NCI-H345 treated with DMSO at 0.1 percent for 48 hours (cell line): ENCODE results near the gene ULBP1.
"Not testable (repeated sequence)": the region's sequence is repeated elsewhere in the genome, so short reads cannot be mapped to it uniquely, and the experiment has no call there.

Experiments used
- DNase-seq: peaks from one replicate; lab custom pipeline; 2025; ENCODE audit not compliant: unreplicated experiment; lab: John Stamatoyannopoulos, UW

Gene ULBP1

DNA sequence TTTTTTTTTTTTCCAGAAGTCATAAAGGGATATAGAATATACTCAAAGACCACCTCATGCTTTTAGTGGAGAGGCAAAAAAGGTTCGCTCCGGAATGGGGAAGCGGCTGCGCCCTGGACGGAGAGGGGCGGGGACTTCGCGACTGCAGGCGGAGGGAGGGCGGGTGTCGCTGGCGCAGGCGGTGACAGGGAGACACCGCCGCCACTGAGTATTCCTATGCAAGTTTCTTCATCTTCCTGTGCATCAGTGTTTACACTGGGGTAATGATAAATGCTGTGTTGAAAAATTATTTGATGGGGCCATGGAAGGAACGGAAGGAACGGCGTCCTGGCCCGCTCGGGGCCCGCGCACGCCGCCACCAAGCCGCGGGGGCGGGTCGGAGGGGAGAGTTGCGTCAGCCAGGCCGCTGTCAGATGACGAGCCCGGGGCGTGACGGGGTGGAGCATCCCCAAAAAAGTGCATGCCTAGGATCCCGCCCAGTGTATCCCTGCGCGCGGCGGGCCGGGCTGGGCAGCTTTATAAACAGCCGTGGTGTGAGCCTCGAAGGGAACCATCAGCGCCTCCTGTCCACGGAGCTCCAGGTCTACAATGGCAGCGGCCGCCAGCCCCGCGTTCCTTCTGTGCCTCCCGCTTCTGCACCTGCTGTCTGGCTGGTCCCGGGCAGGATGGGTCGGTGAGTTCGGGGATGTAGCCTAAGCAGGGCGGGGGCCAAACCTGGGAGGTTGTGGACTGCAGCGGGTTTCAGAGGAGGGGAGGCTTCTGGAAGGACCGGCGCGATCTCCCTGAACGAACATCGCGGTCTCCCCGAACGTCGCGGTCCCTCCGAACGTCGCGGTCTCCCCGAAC is at the start of gene ULBP1:
TSS of gene ULBP1 (plus strand) at position 482 of the 846 bp plus-strand sequence. CDS start at position 589, 107 bp downstream.
- DNase-seq = peak; percentile 80

DNA sequence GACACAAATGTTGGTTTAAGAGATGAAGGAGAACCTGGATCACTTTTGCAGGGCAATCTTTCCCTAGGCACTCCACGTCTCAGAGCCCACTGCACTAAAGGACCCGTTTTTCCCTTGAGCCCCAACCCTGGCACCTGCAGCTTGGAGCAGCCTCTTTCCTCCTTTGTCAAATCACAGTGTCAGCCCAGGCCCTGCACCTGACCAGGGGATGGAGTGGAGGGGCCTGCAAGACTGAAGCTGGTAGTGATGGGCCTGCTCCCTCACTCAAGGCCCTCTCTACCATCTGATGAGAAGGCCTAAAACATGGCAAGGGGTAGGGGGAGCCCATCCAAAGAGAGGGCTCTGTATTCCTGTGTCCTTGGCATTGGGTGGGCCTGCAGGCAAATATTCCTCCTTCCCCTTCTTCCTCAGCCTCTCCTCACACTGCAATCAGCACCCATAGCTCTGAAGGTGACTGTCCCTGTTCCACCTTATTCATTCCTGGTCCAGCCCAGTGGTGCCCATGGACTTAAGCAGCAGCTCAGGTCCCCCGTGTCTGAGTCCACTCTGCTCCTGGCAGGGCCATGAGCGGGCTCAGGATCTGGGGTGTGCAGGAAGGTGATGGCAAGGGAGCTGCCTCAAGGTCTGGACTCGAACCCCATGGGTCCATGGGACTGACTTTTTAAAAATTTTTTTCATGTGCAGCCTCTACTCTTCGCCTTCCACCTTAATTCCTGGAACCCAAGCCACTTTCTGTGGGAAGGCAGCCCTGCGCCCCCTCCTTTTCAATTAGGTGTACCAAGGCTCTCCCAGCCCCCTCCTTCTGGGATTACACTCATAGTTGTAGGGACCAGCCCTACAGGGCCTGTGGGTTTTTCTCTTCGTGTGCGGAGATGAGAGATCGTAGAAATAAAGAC is 47.5 kb upstream of the ULBP1 start:
- no peak for DNase-seq

DNA sequence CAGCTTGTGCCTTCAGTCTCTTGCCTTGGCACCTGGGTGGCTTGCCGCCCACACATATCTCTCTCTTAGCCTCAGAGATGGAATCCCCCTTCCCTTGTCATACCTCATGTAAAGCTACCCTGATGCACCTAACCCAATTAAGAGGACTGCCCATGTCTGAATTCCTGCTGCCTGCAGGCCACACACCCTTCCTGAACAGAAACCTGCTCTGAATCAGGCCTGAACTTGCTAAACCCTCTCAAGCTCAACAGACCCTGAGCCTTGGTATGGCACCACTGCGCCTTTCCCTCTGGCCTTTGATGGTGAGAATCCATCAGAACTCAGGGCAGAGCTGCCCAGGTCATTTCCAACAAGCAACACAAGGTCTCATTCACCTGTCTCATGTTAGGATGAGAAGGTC is 46.1 kb upstream of the ULBP1 start:
- DNase-seq = no peak

- no peak for DNase-seq
Measured at GRCh38 chr6:149918151-149918905, 45.4 kb upstream of the ULBP1 start.

DNA sequence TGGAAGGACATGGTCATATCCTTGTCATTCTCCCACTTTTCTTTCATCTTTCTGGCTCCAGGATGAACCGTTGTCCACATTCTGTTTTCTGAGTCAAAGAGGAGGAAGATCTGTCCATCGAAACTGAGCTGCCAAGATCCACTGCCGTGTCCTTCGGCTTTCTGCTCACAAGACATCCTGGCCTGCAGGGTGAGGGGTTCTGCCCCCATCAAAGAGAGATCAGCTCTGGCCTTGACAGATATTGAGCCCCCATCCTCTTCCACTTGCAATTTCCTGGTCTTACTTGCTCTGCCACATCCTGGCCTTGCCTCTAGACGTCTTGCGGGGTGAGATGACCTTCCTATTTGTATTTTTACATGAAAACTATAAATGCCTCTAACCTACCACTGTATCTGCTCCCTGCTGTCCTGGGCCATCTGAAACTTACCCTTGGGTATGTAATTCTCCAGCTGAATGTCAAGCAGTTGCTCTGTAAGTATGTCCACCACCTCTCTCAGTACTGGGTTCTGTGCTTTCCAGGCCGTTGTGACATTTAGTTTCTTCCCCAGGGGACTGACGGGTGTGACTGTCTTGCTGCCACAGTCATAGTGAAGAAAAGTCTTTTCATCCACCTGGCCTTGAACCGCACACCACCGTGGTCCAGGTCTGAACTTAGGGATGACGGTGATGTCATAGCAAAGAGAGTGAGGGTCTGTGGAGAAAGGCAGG is 44.5 kb upstream of the ULBP1 start:
- not testable (repeated sequence) for DNase-seq

DNA sequence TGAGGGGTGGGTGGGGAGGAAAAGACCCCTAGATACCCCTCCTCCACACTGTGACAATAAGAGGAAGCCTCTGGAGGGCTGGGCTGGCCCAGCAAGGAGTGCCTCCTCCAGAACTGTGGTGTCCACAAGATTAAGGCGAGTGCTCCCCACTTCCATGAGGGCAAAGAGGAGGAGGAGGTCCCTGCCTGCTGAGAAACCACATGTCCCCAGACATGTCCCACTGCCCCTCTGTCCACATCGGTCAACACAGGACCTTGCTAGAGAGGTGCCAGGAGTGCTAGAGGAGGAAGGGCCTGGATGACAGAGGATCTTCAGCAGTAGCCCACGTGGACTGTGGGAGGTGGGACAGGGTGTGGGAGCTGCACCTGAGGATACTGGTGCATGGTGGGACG is 43.9 kb upstream of the ULBP1 start:
- no peak for DNase-seq

GRCh38 chr6:149921361-149921760 is 42.4 kb upstream of the ULBP1 start:
- no peak for DNase-seq

GRCh38 chr6:149922091-149922490 is 41.7 kb upstream of the ULBP1 start:
- not testable (repeated sequence) for DNase-seq

DNA sequence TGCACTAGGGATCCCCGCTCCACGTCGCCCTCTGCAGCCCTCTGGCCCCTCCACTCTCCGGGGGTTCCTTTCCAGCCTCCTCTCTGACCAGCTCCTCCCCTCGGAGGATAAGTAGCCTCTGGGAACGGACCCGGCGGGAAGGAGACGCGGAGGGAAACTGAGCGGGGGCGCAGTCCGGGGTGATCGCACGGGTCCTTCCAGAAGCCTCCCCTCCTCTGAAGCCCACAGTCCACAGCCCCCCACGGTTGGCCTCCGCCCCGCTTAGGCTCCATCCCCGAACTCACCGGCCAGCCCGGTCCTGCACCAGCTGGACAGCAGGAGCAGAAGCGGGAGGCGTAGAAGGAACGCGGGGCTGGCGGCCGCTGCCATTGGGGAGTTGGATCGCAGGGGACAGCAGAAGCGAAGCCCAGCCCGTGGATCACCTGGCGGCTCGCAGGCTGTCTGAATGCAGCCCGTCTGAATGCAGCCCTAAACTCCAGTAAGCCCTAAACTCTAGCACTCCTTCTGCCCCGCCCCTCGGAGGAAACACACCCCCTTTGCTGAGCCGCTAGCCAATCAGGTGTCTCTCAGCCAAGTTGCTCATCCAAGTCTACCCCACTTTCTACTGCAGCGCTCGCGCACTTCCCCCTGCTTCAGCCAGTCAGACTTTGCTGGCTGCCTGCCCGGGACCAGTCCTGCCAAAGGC is 41.0 kb upstream of the ULBP1 start, which contains the start of gene RAET1G:
TSS of gene RAET1G (minus strand) at position 480 of the 685 bp plus-strand sequence. CDS start at position 369, 111 bp downstream.
- peak; percentile 39 for DNase-seq

DNA sequence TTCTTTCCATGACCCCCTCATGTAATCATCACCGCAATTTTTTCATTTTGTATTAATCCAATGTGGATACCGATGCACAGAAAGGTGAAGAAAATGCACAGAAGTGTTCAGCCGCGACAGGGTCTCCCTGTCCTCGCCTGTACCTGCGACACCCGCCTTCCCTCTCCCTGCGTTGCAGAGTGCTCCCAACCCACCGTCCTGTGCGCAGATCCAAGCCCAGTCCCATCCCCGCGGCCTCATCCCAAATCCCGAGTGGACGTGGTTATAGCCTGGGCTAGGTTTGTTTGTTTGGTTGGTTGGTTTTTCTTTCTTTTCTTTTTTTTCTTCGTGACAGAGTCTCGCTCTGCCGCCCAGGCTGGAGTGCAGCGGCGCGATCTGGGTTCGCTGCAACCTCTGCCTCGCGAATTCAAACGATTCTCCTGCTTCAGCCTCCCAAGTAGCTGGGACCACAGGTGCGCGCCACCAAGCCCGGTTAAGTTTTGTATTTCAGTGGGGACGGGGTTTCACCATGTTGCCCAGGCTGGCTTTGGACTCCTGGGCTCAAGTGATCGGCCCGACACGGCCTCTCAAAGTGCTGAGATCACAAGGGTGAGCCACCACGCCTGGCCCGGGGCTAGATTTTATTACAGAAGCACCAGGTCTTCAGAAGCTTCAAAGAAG is 40.3 kb upstream of the ULBP1 start:
- DNase-seq = no peak

DNA sequence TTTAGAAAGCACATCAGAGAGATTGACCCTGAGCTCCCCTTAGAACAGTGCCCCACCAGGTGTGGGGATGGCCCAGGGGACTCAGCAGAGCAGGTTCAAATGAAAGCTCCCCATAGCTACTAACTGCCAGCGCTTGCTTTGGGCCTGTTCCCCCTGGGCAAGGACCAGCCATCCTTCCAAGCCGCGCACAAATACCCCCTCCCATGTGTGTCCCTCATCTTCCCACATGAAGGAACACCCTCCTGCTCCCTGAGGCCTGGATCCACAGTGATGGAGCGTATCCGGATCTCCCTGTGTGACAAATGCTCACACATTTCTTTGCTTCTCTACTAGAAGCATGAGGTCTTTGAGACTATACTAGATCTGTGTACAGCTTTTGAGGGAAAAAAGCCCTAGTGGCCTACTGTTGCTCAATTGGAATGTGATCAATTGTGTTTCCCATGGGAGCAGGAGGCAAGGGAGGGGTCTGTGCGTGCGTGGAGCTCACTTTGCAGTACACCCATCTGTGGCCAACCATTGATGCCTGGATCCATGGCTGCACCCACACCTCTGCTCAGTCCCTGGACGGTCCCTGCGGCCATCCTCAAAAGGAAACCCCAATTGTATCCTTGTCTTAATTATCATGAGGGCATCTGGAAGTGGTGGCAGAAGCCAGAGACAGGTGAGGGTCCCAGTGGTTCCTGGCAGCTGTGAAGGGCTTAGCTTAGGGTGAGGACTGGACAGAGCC is 39.4 kb upstream of the ULBP1 start:
- DNase-seq = no peak

DNA sequence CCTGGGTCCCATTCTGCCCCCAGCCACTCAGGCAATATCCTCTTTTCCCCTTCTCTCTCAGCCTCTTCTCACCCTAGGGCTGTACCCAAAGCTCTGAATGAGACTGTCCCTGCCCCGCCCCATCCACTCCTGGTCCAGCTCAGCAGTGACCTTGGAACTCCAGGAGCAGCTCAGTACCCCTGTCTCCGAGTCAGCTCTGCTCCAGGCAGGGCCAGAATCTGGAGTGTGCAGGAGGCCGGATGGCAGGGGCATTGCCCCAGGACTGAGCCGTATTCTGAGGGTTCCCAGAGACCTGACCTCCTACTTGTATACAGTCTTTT is 38.9 kb upstream of the ULBP1 start:
- no peak for DNase-seq

DNA sequence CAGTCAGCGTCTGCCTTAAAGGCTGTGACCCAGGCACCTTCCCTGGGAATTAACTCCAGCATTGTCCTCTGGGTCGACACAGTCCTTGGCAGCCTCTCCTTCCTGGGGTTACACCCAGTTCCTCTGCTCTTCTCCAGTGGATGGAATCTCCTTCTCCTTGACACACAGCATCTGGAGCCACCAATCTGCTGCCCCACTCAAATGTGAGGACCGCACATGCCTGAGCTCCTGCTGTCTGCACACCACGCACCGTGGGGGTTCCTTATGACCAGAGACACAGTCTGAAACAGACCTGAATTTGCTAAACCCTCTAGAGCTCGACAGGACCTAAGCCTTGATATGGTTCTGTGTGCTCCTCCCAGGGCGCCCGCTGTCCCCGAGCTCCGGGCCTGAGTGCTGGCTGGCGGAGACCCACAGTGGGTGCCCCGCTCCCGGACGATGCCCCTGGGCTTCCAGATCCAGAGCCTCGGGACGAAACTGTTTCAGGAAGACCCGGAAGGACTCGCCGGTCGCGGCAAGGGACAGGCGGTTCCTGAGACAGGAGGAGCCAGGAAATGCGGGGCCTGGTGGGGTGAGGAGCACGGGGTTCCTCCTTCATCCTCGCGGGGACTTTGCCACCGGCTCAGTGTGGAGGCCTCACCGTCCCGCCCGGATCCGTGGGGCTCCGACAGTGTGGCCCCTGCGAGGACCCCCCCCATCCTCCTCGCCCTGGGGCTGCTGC is 38.3 kb upstream of the ULBP1 start:
- no peak for DNase-seq

DNA sequence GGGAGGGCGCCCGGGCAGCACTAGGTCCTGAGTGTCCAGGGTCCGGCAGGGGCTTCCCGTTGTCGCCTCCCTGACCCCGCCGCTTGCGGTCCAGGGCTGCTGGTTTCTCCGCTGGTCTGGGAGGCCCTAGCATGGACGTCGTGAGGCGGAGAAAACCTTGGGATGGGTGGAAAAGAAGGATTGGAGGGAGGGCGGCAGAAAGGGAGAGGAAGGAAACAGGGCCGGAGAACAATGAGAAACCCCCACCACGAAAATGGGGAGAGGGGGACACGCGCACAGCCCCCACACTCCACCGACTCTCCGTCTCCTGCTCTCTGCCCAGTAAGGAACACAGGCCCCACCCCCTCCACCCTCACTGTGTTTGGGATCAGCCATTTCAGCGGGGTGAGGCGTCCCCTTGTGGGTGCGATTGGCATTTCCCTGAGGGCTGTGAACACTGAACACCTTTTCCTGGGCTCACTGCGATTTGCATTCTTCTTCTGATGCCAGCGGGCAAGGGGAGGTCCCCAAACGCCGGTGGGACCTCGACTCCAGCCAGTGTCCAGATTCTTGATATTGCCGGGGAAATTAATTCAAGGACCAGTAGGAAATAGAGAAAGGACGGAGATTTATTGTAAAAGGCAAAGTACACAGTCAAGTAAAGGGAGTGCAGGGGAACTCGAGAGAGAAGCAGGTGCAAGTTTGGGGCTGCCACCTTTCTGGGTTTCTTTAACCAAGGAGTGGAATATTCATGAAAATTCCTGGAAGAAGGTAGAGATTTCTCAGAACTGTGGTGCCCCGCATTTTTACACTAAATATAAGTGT is 37.6 kb upstream of the ULBP1 start:
- peak; percentile 60 for DNase-seq

- DNase-seq = not testable (repeated sequence)
Measured at GRCh38 chr6:149927025-149927424, 36.7 kb upstream of the ULBP1 start.

DNA sequence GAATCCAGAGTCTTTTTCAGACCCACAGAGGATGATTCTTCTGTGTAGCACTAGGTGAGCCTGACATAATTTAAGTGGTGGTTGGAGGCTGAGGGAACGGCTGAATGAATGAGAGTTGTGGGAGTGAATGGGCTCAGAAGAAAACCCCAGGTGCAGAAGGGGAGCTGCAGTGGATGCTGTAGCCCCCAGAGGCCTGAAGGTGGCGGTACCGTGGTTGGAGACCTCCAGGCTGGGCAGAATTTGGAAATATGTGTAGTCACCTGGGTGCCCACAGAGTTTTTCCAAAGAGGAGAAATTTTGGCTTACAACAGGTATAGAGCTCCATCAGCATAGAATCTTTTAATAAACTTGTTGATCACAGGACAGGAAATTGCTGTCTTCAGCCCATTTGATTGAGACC is 34.3 kb upstream of the ULBP1 start:
- no peak for DNase-seq

DNA sequence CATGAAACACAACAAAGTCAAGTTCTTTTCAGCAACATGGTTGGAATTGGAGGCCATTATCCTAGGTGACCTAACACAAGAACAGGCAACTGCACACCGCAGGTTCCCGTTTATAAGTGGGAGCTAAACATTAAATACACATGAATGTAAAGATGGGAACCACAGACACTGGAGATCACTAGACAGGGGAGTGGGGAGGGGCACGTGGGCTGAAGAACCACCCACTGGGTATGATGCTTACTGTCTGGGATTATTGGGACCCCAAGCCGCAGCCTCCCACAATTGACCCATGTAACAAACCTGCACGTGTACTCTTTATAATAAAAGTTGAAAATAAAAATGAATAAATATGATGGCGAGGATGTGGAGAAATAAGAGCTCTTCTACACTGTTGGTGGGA is 32.2 kb upstream of the ULBP1 start:
- no peak for DNase-seq
